Osteoblast (primary cell): ENCODE results near the gene TBR1. TPM values are rescaled to one million over a fixed set of nuclear protein-coding genes. Genes with fewer than 3 reads are reported as not detected.

Source experiments
- DNase-seq: peaks from one replicate; pipeline ENCODE4 v3.0.0; 2011; ENCODE audit warnings: low spot score, mixed read lengths; ENCODE audit not compliant: insufficient read length; ENCODE audit errors: missing footprints
- H2AFZ ChIP-seq: 2 replicates; pipeline ENCODE4 v1.6.0; 2011; ENCODE audit warnings: mild to moderate bottlenecking, low read length
- H3K27ac ChIP-seq: 2 replicates; pipeline ENCODE4 v1.5.1; 2011; ENCODE audit warnings: mild to moderate bottlenecking, low read depth, low read length, moderate library complexity
- H3K27me3 ChIP-seq: 2 replicates; pipeline ENCODE4 v1.6.0; 2012; ENCODE audit warnings: mild to moderate bottlenecking, control low read depth, inconsistent platforms, low read length, moderate library complexity; ENCODE audit not compliant: insufficient read depth
- H3K36me3 ChIP-seq: 2 replicates; pipeline ENCODE4 v1.5.1; 2011; ENCODE audit warnings: mild to moderate bottlenecking, low read length, control low read depth, moderate library complexity; ENCODE audit not compliant: insufficient read depth
- H3K4me1 ChIP-seq: 2 replicates; pipeline ENCODE4 v1.5.1; 2011; ENCODE audit warnings: mild to moderate bottlenecking, low read length, control low read depth, moderate library complexity; ENCODE audit not compliant: insufficient read depth
- H3K4me2 ChIP-seq: 2 replicates; pipeline ENCODE4 v1.6.0; 2011; ENCODE audit warnings: mild to moderate bottlenecking, low read length; ENCODE audit not compliant: insufficient read depth
- H3K4me3 ChIP-seq: fragments of 200-600 bp; sonication (generic); 3 replicates; pipeline ENCODE4 v1.5.1; 2012; ENCODE audit warnings: mild to moderate bottlenecking, low read length, inconsistent platforms; ENCODE audit not compliant: insufficient read depth
- H3K79me2 ChIP-seq: 2 replicates; pipeline ENCODE4 v1.6.0; 2012; ENCODE audit warnings: mild to moderate bottlenecking, low read length, control low read depth, inconsistent platforms; ENCODE audit not compliant: insufficient read depth
- H3K9me3 ChIP-seq: 2 replicates; pipeline ENCODE4 v1.5.1; 2011; ENCODE audit warnings: low read depth, low read length, control low read depth
- H4K20me1 ChIP-seq: 2 replicates; pipeline ENCODE4 v1.6.0; 2012; ENCODE audit warnings: mild to moderate bottlenecking, low read length, control low read depth; ENCODE audit not compliant: insufficient read depth
- CTCF ChIP-seq: IDR thresholded peaks from 2 replicates; pipeline ENCODE4 v1.5.1; 2011; ENCODE audit warnings: mild to moderate bottlenecking, low read depth, low read length, moderate library complexity; ENCODE audit errors: extremely low read depth
- total RNA-seq: library from RNA; depleted of rRNA; stranded (reverse); fragments of >200 nt; gene quantifications from 2 replicates; pipeline ENCODE4 v1.2.3, GENCODE V29; 2012

The TBR1 gene
- total RNA-seq, 1 donor = not detected

GRCh38 chr2:161427664-161428587 lies 11.8 kb downstream of the TBR1 start:
- no peak overlapping the region for H3K4me3 ChIP-seq
- no peaks in the 10 kb centered on the region for H4K20me1 ChIP-seq
- H3K27ac ChIP-seq = no peak overlapping the region
- H2AFZ ChIP-seq = no peak overlapping the region
- H3K4me2 ChIP-seq = no peak overlapping the region
- H3K9me3 ChIP-seq = no peaks in the 10 kb centered on the region
- H3K36me3 ChIP-seq = no peaks in the 10 kb centered on the region
- peaks cover 86% of the 10 kb centered on the region for H3K27me3 ChIP-seq
- H3K79me2 ChIP-seq = no peaks in the 10 kb centered on the region
- DNase-seq = no peak
- TF ChIP-seq CTCF = no peak
- no peaks in the 10 kb centered on the region for H3K4me1 ChIP-seq

GRCh38 chr2:161430386-161430785 lies 14.3 kb downstream of the TBR1 start:
- Histone ChIP-seq H3K27ac (no peak overlapping the region), H3K9me3 (no peaks in the 10 kb centered on the region), H2AFZ (no peak overlapping the region), H3K4me2 (no peak overlapping the region), H3K4me1 (no peaks in the 10 kb centered on the region), H3K4me3 (no peak overlapping the region), H3K36me3 (no peaks in the 10 kb centered on the region), H3K79me2 (no peaks in the 10 kb centered on the region), H3K27me3 (peaks cover 62% of the 10 kb centered on the region), H4K20me1 (no peaks in the 10 kb centered on the region)
- no peak for DNase-seq
- TF ChIP-seq CTCF = no peak

GRCh38 chr2:161432107-161432506 lies 16.0 kb downstream of the TBR1 start:
- Histone ChIP-seq H4K20me1 (no peaks in the 10 kb centered on the region), H3K27ac (no peak overlapping the region), H2AFZ (no peak overlapping the region), H3K9me3 (no peaks in the 10 kb centered on the region), H3K27me3 (peaks cover 45% of the 10 kb centered on the region), H3K4me1 (peaks cover 6% of the 10 kb centered on the region), H3K4me2 (no peak overlapping the region), H3K4me3 (no peak overlapping the region), H3K79me2 (no peaks in the 10 kb centered on the region), H3K36me3 (no peaks in the 10 kb centered on the region)
- DNase-seq = no peak
- TF ChIP-seq CTCF = no peak

- Histone ChIP-seq H3K27me3 (peaks cover 26% of the 10 kb centered on the region), H3K4me3 (no peak overlapping the region), H3K4me1 (peaks cover 6% of the 10 kb centered on the region), H3K9me3 (no peaks in the 10 kb centered on the region), H2AFZ (no peak overlapping the region), H3K27ac (no peak overlapping the region), H3K36me3 (no peaks in the 10 kb centered on the region), H4K20me1 (no peaks in the 10 kb centered on the region), H3K79me2 (no peaks in the 10 kb centered on the region), H3K4me2 (no peak overlapping the region)
- TF ChIP-seq CTCF = no peak
- DNase-seq = no peak
Measured at GRCh38 chr2:161434118-161434517, 18.0 kb downstream of the TBR1 start.
